HG03159 (cell line): ENCODE results near the gene RALGDS.

Experiments used
- ATAC-seq: cut with Tn5 transposase; IDR thresholded peaks from one replicate; pipeline ENCODE4 v1.9.1; 2021; ENCODE audit warnings: mild to moderate bottlenecking, moderate library complexity; ENCODE audit not compliant: unreplicated experiment

Gene RALGDS

DNA sequence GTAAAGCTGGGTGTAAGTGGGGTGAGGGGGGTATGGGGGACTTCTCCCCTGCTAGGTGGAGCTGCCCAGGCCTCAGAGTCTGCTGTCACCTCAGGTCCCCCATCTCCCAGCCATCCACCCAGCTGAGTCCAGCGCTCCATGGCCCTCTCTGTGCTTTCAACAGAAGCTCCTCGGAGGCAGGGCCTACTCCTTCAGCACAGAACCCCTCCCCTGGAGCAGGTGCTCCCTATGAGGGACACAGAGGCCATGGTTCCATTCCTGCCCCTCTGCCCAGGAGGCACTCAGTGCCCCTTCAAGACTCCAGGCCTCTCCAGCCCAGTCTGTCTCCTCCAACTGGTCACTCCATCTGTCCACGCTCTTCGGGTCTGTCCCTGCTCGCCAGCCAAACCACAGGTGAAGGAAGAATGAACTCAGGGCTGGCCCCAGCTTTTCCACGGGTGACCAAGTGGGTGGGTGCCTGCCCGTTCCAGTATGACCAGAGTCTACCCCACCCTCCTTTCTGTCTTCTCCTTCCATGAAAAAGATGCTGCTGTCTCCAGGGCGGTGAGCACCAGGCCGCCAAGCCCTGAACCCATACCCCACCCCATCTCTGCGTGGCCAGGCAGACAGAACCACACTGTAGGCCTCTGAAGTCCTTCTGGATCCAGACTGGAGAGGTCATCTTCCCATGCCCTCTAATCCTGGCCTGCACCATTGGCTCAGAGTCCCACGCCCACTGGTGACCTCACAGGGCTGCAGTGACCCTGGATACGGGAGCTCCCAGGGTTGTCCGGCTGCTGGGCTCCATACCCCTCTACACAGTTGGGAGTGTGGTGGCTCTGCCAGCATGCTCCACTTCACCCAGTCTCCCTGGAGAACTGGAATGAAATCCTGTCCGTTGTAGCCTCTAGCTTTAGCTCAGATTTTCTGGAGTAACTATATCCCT is 30.8 kb upstream of the RALGDS start:
- no peak for ATAC-seq

DNA sequence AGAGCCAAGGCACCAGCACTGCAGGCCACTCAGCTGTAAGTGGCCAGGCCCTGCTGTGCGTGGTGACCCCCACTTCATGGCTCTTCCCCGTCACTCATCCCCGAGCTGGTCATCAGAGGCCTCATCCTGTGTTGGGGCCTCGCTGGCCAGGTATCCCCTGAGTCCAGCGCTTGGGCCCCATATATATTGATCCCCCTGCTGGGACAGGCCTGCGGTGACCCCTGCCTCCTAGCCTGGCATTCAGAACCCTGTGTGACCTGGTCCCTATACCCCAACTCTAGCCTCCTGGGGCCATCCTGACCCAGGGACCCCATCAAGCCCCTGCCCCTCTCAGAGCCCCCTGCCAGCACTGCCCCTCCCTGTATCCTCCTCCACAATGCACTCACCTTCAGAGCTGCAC is 30.0 kb upstream of the RALGDS start:
- ATAC-seq: no peak

DNA sequence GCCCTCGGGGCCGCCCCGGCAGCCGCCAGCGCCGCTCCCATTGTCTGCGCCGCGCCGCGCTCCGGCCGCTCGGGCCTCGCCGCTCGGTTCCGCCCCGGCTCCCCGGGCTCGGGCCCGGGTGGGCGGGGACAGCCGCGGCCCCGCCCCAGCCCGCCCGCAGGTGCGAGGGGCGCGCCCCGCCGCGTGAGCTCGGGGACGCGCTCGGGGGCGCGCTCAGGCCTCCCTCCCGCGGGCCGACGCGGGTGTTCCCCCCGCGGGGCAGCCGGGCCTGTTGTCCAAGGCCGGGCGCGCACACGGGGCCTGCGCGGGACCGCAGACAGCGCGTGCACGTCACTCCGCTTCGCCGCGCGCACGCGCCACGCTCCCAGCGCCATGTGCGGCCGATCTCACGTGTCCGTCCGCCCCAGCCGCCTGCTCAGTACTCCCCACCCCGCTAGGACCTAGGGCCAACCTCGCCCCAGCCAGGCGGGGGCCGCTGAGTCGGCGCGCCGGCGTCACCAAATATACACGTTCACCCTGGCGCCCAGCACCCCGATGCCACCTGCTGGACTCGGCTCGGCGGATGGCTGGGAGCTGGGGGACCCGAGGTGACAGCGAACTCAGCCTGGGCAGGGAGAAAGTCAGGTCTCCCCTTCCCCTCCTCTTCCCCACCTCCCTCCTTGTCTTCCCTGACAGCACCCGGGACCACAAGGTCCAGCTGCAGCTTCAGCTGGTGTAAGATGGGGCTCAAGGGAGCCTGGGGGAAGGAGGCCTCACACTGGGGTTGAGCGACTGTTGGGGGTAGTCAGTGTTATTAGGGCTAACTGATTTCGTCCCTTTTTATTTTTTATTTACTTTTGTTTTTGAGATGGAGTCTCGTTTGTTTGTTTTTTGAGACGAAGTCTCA is 28.3 kb upstream of the RALGDS start:
- peak; percentile 66 for ATAC-seq

DNA sequence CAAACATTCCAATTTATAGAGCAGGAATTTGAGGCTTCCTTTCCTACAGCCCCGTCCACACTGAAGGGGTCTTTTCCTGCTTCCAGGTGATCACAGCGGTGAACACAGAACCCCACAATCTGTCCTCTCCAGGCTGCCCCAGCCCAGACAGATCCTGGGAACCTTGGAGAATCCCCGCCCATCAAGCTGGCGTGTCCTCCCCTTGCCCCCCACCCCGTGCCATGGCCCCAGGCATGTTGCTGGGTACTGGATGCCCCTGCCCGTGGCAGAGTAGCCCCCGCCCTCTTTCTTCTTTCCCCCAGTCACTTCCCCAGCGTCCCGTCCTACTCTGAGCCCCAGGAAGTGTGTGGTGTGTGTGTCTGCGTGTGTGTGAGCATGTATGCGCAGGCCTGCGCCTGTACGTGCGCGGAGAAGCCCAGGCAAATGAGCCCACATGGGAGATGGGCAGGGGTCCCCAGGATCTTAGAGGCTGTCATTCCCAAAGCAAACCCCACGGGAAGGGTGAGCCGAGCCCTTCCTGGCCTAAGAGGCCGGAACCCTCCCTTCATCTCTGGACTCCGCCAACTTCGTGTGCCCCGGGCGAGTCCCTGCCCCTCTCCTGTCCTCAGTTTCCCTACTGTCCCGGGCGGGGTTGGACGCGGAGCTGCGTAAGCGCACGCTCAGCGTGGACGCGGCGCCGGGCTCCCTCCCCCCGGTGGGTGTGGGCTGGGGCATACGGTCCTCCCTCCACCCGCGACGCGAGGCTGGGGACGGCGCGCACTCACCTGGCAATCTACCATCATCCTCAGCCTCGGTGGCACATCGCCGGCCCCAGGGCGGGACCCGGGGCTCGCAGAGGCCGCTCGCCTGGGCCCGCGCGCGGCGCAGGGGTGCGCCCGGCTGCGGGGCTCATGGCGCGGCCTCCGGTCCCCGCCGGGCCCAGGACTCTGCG is 27.4 kb upstream of the RALGDS start:
- peak; percentile 5 for ATAC-seq

DNA sequence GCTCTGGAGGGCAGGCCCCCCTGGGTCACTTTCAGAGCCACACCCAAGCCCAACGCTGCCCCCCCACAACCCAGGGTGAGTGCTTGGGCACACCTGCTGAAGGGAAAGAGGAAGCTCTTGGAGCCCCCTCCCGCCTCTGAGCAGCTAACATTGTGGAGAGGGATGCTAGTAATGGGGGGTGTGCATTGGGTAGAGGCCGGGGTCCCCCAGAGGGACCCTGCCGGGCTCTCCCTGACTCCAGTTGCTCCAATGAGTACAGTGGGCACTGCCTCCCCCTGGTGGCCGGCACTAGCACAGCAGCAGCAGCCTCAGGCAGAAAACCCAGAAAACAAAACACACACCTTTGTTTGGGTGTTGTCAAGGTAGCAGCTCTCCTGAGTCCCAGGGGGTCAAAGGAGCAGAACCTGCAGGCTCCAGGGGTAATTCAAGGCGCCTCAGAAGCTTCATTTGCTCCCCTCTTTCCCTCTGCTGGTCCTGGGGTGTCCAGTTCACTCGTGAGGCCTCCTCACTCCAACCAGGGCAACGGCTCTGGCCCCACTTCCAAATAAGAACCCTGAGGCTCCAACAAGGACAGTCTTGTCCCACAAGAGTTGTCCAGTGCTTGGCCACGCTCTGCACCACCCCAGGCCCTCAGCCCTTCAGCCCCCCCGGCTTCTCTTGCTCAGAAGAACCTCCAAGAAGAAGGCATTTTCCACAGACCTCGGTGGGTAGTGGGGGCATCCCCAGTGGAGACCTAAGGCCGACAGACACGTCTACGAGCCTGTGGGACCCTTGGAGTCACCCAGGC is 26.6 kb upstream of the RALGDS start:
- ATAC-seq: no peak

DNA sequence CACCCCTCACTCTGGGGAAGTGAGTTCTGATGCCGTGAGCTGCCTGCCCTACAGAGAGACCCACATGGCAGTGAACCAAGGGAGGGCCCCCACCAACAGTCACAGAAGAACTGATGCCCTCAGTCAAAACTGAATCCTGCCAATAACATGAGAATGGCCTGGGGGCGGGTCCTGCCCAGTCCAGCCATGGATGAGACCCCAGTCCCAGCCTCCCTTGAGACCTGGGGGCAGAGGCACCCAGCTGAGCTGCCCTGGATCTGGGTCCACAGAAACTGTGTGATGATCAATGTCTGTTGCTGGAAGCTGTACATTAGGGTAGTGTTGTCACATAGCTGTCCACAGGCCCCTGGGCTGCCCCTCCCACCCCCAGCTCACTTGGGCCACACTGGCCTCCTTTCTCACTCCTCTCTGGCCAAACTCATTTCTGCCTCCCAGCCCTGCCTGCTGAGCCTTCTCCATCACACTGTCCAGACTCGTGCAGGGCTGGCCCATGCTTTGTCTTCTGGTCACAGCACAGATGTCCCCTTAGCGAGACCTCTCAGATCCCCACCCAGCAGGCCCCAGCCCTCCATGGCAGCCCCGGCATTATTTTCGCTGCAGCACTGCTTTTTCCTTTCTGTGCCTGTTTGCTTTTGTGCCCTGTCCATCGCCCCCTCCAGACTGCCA is 25.8 kb upstream of the RALGDS start:
- no peak for ATAC-seq

DNA sequence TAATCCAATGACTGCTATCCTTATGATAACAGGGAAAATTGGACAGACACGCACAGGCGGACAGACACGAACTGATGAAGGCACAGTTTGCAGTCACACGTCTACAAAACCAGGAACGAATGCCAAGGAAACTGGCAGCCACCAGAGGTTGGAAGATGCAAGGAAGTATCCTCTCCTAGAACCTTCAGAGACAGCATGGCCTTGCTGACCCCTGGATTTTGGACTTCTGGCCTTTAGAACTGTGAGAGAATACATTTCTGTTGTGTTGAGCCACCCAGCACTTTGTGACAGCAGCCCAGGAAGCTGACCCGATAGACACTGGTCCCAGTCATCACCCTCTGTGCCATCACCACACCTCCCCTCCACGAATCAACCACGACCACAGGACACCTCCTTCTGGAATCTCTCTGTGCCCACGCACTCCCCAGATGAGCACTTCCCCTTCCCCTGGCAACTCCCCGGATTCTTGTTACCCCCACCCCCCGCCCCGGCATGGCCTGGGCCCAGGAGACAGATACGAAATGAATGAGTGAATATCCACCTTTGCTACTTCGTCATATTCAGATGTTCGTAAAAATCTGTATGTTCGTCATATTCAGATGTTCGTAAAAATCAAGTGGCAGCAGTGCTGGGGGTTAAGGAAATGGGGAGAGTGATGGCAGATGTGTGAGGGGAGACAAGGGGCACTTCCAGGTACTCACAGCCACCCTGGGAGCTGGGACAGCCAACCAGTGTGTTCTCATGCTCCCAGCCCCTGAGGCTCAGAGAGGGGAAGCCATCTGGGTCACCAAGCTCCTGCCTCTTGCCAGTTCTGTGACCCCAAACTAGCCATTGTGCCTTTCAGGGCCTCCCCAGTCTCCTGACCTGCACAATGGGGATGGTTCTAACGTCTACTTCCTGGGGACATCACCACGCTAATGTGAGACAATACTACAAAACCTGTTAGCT is 24.1 kb upstream of the RALGDS start:
- no peak for ATAC-seq

DNA sequence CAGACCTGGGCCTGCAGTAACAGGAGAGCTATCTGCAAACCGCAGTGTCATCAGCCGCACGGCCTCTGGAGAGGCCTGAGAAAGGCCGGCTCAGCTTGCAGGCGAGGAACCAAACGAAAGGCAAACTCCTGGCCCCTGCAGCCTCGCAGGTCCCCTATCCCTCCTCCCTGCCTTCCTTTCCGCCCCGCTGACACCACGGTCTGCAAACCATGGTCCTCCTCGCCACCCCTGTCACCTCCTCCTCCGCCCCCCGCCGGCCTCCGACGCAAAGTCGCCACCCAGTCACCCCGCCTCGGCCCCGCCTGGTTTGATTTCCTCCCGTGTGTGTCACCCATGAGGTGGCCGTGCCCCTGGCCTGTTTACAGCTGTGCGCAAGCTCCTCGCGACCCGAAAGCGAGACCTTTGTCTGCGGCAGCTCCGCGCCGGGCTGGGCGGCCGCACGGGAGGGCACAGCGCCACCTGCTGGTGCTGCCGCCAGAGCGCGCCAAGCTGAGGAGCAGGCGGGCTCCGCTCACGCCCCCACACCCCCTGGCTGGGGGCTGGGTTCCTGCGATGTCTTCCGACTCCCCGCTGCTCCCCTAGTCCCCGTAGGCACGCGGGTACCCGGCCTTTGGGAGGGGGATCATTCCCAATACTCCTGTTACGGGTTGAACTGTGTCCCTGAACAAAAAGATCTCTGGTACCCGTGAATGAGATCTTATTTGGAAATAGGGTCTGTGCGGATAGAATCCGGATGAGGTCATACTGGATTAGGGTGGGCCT is 23.3 kb upstream of the RALGDS start:
- ATAC-seq: peak; percentile 45

DNA sequence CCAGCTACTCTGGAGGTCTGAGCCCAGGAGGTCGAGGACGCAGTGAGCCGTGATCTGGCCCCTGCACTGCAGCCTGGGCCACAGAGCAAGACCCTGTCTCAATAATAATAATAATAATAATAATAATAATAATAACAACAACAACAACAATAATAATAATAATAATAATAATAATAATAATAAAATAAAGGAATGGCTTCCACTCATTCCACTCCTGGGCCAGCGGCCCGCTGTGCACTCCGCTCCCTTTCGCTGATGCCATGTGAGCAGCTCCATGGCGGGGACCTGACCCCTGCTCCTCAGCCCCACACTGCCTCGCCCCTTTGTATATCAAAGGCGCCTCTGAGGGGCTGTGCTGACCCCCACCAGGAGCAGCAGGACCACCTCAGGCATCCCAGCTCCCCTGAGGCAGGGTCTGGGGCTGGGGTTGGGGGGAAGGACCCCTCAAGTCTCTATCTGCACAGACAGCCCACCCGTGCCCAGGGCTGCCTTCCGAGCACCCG is 22.6 kb upstream of the RALGDS start:
- no peak for ATAC-seq

DNA sequence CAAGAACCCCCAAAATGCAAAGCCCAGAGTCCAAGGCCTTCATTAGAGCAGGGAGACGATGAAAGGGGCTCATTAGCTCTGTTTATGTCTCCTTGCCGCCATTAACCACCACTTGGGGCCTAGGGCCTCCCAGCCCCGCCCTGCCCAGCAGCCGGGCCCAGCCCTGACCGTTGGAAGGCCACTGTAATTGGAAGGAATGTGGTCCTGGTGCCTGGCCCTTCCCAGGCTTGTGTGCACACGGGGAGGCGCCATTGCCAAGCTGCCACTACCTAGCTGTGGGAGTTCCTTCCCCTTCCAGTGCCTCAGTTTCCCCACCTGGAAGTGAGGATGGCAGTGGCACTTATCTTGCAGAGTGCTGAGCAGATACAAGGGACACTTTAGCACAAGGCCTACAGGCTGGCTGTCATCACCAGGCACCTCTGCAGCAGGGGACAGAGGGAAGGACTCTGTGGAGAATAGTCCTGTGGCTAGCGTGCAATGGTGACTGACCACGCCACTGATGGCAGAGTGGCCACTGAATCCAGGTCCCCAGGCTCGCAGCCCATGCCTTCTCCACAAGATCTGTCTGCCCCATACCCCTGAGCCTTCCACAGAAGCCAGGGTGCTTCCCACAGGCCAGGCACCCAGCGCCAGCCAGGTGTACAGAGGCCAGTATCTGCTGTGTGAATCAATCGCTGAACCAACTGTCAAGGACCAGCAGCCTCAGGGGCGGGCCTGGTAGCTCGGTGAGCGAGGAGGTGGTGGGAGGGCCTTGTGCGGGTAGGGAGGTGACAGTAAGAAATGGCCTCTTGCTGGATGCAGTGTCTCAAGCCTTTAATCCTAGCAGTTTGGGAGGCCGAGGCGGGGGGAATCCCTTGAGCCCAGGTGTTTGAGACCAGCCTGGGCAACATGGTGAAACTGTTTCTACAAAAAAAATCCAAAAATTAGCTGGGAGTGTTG is 21.9 kb upstream of the RALGDS start:
- no peak for ATAC-seq

DNA sequence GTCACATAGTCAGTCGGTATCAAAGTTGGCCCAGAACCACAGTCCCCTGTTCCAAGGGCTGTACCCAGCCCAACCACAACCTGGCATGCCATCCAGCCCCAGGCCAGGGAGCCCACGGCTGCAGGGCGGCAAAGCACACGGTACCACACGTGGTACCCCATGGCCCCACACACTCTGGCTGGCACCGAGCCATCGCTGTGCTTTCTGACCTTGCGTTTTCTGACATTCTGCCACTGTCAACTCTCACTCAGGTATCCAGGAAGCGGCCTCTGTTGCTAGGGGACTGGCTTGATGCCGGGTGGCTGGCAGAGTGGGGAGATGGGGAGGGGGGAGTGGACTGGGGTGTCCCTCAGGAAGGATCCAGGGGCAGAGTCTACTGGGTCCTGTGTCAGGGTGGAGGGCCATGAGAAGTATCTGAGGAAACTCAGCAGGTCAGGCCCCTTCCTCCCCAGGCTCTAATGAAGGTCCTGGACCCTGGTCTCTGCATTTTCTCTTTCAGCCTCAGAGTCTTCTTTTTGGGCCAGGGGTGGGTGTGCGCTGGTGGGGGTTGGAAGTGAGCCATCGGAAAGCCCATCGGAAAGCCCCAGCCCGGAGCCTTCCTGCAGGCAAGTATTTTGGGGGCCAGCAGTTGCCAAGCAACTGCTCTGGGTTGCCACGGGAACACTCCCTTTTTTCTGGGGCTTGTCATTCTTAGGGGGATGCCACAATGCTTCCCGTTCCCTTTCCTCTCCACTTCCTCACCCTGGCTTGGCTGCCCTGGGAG is 21.0 kb upstream of the RALGDS start:
- ATAC-seq: no peak

DNA sequence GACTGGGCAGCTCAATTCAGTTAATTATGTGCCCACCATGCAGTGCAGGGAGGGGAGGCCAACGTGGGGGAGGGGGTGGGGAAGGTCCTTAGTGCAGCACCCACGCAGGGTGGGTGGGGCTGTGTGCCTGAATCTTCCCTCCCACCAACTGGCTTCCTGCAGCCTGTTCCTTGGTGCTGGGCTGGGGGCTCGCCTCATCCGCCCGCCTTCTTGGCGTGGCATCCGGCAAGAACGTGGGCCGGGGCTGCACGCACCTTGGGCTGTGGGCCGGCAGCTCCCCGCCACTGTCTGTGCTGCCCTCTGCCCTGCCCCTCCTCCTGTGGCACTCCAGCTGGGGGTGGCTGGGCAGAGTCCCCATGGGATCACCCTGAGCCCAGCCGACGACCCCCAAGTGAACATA is 19.6 kb upstream of the RALGDS start:
- no peak for ATAC-seq

DNA sequence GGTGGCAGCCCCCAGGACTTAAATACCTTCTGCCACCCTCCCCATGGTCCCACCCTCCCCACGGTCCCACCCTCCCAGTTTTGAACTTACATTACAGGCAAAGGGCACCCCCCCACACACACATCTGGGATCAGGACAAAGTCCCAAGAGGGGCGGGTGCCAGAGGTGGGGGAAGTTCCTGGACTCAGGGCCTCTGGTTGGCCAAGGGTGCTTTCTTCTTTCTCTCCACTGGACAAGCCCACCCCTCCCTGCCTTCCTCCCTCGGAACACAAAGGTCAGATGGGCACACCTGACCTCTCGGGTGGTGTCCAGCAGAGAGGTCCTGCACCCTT is 19.1 kb upstream of the RALGDS start:
- no peak for ATAC-seq

DNA sequence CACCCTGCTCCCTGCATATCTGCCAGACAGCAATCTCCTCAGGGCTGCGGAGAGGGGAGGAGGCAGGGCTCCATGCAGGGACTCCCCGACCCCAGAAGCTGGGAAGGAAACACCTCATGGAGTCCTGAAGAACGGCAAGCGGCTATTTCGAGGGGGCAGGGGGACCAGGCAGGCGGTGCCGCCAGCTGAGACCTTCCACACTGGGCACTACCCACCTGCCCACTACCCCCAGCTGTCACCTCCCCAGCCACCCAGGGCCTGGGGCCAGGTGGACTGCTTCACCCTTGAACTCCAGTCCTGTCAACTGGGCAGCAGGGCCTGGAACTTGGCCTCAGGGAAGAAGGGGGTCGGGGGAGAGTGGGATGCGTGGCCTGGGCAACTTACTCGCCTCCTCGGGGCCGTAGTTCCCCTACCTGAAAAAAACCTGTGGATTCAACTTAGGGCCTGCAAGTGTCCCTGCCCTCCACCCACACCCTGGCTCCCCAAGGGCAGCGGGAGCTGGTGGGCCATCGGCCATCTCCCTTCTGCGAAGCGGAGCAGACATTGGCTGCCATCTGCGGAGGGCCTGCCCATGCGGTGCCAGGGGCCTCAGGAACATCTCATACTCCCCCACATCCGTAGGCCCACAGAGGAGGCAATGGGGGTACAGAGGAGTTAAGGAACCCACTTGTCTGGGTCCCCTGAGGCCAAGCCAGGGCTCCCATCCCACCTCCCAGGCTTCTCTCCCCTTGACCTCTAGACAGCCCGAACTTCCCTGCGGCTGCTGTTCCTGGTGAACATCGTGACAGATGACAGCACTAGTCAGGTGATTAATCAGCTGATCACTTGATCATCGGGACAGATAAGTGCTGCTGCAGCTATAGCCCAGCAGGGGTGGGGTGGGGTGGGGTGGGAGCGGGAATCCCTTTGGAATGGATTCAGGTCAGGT is 18.5 kb upstream of the RALGDS start:
- ATAC-seq: no peak
